Lung (tissue), 12 donors: ENCODE measurements around the gene HRH3. TPM values are rescaled to one million over a fixed set of nuclear protein-coding genes. Genes with fewer than 3 reads are reported as not detected.

Experiments used
- ATAC-seq: fragments of 200-7000 bp; cut with Tn5 transposase; one replicate; pipeline ENCODE4 v1.9.1; 2020; ENCODE audit warnings: moderate number of reproducible peaks; ENCODE audit not compliant: insufficient read depth, low FRiP score
- DNase-seq, 3 donors: peaks; one replicate each; pipeline ENCODE4 v3.0.0-alpha.2; 2013 to 2017
- H3K27ac ChIP-seq, 2 donors: one replicate each; pipeline ENCODE4 v1.5.1; 2013; ENCODE audit warnings: mild to moderate bottlenecking in 2 of 2, moderate library complexity in 2 of 2, control low read depth in 1 of 2, inconsistent platforms in 1 of 2, low read depth in 1 of 2, low read length in 1 of 2
- H3K27me3 ChIP-seq, 3 donors: one replicate each; pipeline ENCODE4 v1.5.1; 2013; ENCODE audit warnings: low read length in 2 of 3; ENCODE audit not compliant: control insufficient read depth in 3 of 3, insufficient read depth in 3 of 3
- H3K36me3 ChIP-seq, 4 donors: one replicate each; pipeline ENCODE4 v1.5.1; 2013; ENCODE audit warnings: low read length in 4 of 4, mild to moderate bottlenecking in 1 of 4, moderate library complexity in 1 of 4; ENCODE audit not compliant: control insufficient read depth in 4 of 4, insufficient read depth in 4 of 4
- H3K4me1 ChIP-seq, 5 donors: one replicate each; pipeline ENCODE4 v1.5.1; 2013; ENCODE audit warnings: low read length in 5 of 5, mild to moderate bottlenecking in 2 of 5, moderate library complexity in 1 of 5; ENCODE audit not compliant: control insufficient read depth in 5 of 5, insufficient read depth in 5 of 5
- H3K4me3 ChIP-seq: one replicate; pipeline ENCODE4 v1.5.1; 2013; ENCODE audit warnings: mild to moderate bottlenecking, control low read depth, moderate library complexity
- H3K9ac ChIP-seq, 2 donors: one replicate each; pipeline ENCODE4 v1.5.1; 2013; ENCODE audit warnings: low read length in 2 of 2, control low read depth in 1 of 2; ENCODE audit not compliant: insufficient read depth in 1 of 2
- H3K9me3 ChIP-seq, 4 donors: one replicate each; pipeline ENCODE4 v1.5.1; 2013; ENCODE audit warnings: low read length in 3 of 4, mild to moderate bottlenecking in 1 of 4, moderate library complexity in 1 of 4; ENCODE audit not compliant: control insufficient read depth in 4 of 4, insufficient read depth in 3 of 4
- WGBS, 2 donors: extraction: QIAGEN DNeasy Blood & Tissue Kit; methylation state at CpG; one replicate each; pipeline ENCODE4 v1.1.7; 2013; 5-methylcytosine and 5-hydroxymethylcytosine counted together
- polyA plus RNA-seq, 2 donors: library from polyadenylated mRNA; stranded (reverse); fragments of 200-250 nt; gene quantifications; one replicate each; pipeline ENCODE4 v1.2.1, GENCODE V29; 2013
- total RNA-seq, 2 donors: library from RNA; depleted of rRNA in 1 of 2; stranded (reverse); fragments of >200 nt in 1 of 2; gene quantifications; one replicate each; pipeline ENCODE4 v1.2.1, GENCODE V29; 2014 to 2021
- TF ChIP-seq, protein P1 (sequence below): IDR thresholded peaks from 2 replicates; pipeline ENCODE4 v1.5.1; 2012; ENCODE audit warnings: mild to moderate bottlenecking; ENCODE audit errors: control extremely low read depth, extremely low read depth
- donor health status: control.
- donor health status: control.
- donor health status: Bipolar disorder and iron deficiency.
- donor health status: healthy.
- donor health status: DM: yes; HTN: yes; CAD: no.

HRH3 gene
- total and polyA plus RNA-seq, 4 donors = not detected

DNA sequence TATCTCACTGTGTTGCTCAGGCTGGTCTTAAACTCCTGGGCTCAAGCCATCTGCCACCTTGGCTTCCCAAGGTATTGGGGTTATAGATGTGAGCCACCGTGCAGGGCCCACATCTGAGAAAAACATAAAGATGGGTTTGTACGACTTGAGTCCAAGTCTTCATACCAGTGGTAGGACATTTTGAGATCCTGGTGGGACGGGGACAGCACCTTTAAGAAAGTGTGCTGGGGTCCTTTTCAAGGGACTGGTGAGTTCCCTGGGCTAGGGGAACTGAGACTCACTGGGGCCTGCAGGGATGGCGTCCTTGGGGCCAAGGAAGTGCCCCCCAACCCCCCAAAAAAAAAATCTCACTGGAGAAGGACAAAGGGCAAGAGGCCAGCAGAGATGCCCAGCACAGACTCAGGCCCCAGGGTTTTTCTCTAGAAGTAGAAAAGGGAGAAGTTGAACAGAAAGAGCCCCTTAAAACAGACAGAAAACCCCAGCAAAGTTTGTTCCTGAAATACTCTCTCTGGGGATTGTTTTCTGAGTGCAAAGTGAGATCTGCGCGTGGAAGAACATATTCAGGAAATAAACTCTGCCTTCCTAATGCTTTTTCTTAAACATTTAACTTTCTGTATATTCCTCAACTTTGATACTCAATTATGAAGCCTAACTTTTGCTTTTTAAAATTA, 28.9 kb upstream of the HRH3 start:
- Histone ChIP-seq H3K9me3 (no peaks in the 10 kb centered on the region), H3K27me3 (no peaks in the 10 kb centered on the region), H3K4me3 (no peak overlapping the region), H3K36me3 (peaks cover 0 to 7% (median 0%) of the 10 kb centered on the region in 4 donors), H3K9ac (no peak overlapping the region), H3K4me1 (peaks cover 0 to 11% (median 0%) of the 10 kb centered on the region in 5 donors), H3K27ac (no peak overlapping the region)
- ATAC-seq = no peak
- TF ChIP-seq, protein P1, sequence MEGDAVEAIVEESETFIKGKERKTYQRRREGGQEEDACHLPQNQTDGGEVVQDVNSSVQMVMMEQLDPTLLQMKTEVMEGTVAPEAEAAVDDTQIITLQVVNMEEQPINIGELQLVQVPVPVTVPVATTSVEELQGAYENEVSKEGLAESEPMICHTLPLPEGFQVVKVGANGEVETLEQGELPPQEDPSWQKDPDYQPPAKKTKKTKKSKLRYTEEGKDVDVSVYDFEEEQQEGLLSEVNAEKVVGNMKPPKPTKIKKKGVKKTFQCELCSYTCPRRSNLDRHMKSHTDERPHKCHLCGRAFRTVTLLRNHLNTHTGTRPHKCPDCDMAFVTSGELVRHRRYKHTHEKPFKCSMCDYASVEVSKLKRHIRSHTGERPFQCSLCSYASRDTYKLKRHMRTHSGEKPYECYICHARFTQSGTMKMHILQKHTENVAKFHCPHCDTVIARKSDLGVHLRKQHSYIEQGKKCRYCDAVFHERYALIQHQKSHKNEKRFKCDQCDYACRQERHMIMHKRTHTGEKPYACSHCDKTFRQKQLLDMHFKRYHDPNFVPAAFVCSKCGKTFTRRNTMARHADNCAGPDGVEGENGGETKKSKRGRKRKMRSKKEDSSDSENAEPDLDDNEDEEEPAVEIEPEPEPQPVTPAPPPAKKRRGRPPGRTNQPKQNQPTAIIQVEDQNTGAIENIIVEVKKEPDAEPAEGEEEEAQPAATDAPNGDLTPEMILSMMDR = no peak
- whole genome bisulfite sequencing, 2 donors = 74 to 77% methylated on average over 6 of the region's 6 CpGs
- no peak for DNase-seq

DNA sequence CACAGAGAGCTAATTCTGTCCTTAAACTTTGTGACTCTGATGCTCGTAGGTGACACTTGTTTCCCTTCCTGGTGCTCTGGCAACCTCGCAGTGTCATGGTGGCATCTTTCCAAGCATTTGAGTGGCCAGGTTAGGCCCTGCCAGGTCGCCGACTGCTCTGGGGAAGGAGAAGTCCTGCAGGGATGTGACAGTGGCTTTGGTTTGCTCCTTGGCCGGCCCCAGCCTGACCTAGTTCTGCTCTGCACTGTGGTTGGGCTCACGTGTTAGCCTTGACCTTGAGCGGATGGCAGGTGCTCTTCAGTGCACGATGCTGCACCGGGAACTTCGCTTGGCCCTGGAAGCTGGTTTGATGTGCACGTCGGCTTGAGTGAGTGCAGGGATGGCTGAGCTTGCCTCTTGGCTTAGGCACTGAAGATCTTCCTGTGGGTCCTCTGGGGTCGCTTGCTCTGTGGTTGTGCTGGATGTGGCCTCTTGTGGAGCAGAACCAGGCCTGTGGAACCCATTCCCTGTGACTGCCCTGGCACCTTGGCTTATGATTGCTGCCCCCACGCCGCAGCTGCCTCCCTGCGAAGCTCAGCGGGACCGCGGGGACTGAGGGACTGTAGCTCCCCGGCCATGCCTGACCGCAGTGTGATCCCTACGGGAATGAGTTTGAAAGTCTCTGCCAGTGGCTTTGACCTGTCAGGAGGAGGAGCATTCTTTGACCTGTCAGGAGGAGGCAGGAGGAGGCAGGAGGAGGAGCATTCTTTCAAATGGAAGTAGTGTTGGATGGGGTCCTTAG, 27.0 kb upstream of the HRH3 start:
- Histone ChIP-seq H3K36me3 (peaks cover 0 to 11% (median 2%) of the 10 kb centered on the region in 4 donors), H3K27ac (peak overlapping the region in 1 of 2 donors; percentile 38), H3K9me3 (no peaks in the 10 kb centered on the region), H3K4me3 (no peak overlapping the region), H3K9ac (no peak overlapping the region), H3K27me3 (no peaks in the 10 kb centered on the region), H3K4me1 (peaks cover 0 to 11% (median 0%) of the 10 kb centered on the region in 5 donors)
- ATAC-seq = no peak
- 79 to 86% methylated on average over 22 of the region's 22 CpGs for WGBS, 2 donors
- TF ChIP-seq, protein P1 = no peak
- no peak for DNase-seq

DNA sequence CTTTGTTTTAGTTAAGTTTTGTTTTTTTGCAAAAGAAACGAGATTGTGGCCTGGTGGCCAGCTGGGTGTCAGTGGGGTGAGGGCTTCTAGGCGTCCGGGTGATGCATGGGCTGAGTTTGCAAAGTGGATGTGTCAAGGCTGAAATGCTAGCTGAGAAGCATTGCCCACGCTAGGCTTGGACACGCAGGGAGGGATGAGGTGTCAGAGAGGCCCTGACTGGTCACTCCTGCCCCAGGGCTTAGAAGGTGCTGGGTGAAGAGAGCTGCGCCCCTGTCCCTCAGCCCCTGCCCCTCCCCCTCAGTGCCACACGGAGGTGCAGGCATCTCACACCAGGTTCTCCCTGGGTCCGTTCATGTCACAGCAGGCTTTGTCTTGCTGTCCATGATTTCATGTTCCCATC, 26.4 kb upstream of the HRH3 start:
- Histone ChIP-seq H3K4me1 (peaks cover 0 to 14% (median 0%) of the 10 kb centered on the region in 5 donors), H3K4me3 (no peak overlapping the region), H3K27me3 (no peaks in the 10 kb centered on the region), H3K27ac (peak overlapping the region in 1 of 2 donors; percentile 38), H3K36me3 (peaks cover 0 to 11% (median 2%) of the 10 kb centered on the region in 4 donors), H3K9me3 (no peaks in the 10 kb centered on the region), H3K9ac (no peak overlapping the region)
- ATAC-seq (no peak), DNase-seq (no peak)
- WGBS, 2 donors = 84 to 90% methylated on average over 8 of the region's 8 CpGs
- TF ChIP-seq, protein P1 = no peak
